GM20431 (cell line): ENCODE measurements around the gene TAS2R42.

Experiments used
- in situ Hi-C: fragments of 300-500 bp; cut with MseI, MboI; formaldehyde crosslinking; loops from one replicate; pipeline ENCODE4 v1.15.0; 2020; ENCODE audit warnings: low sequenced_read_pairs; ENCODE audit not compliant: unreplicated experiment

TAS2R42 gene, protein sequence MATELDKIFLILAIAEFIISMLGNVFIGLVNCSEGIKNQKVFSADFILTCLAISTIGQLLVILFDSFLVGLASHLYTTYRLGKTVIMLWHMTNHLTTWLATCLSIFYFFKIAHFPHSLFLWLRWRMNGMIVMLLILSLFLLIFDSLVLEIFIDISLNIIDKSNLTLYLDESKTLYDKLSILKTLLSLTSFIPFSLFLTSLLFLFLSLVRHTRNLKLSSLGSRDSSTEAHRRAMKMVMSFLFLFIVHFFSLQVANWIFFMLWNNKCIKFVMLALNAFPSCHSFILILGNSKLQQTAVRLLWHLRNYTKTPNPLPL

DNA sequence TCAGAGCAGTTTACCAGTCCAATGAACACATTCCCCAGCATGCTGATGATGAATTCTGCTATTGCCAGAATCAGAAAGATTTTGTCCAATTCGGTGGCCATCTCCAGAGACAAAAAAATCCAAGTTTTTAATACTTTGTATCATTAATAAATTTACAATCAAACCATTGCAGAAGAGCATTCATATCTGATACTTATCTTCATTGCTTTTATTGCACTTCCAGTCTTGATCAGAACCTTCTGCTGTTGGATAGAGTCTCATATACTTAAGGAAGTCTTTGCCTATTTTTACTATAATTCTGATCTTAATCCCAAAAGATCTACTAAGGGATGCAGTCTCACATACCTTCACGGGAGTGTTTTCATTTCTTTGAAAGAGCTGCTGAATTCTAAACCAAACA is at the start of gene TAS2R42:
Gene TAS2R42, minus strand, starts transcription at position 101 of the 400 bp plus-strand sequence. Its CDS starts 0 bp downstream, at position 101.
- in situ Hi-C loops, result no loop called here

DNA sequence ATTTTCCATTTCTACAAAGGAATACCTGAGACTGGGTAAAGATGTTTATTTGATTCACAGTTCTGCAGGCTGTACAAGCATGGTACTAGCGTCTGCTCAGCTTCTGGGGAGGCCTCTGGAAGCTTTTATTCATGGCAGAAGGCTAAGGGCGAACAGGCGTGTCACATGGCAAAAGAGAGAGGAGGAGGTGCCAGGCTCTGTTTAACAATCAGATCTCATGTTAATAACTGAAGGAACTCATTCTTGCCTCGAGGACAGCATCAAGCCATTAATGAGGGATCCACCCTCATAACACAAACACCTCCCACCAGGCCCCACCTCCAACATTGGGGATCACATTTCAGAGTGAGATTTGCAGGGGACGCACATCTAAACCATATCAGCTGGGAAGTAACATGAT is 46.8 kb upstream of the TAS2R42 start:
- in situ Hi-C loops, result no loop called here

DNA sequence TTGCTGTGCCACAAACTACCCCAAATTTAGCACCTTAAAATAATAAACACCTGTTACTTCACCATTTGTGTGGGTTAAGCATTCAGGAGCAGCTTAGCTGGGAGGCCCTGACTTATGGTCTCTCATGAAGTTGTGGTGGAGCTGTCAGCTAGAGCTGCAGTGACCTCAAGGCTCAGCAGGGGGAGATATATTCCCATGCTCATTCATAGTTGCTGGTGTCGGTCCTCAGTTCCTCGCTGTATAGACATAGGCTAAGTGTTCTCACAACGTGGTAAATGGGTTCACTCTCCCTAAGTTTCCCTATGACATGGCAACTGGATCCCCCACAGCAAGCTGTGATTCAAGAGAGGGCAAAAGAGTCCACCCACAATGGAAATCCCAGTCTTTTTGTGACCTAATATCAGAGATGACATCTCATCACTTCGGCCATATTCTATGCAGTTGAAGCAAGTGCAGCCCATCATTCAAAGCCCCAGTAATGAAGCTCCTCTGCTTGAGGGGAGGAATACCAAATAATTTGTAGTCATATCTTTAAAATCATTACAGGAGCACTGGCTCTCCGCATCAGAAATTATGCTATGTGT is 41.7 kb upstream of the TAS2R42 start:
- in situ Hi-C loops, result loop anchor here (10.0 kb wide), 1 partner anchor 256 kb away; no protein-coding TSS in a partner anchor

DNA sequence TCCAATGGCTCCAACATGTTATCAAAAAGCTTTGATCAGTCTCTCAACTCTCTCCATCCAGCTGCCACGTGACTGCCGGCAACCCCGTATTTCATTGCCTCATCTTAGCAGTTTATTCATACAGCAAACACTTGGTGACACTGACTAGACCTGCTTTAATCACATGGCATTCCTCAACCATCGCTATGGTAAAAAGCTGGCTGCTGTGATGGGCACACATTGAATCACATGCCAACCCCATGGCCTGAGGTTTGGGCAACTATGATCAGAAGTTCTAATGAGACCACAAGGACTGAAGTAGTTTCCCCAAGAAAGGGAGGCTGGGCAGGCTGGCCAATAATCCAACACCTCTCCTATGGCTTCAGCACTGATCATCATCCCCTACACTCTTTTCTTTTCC is 40.6 kb upstream of the TAS2R42 start:
- in situ Hi-C loops, result loop anchor here (10.0 kb wide), 1 partner anchor 257 kb away; no protein-coding TSS in a partner anchor

DNA sequence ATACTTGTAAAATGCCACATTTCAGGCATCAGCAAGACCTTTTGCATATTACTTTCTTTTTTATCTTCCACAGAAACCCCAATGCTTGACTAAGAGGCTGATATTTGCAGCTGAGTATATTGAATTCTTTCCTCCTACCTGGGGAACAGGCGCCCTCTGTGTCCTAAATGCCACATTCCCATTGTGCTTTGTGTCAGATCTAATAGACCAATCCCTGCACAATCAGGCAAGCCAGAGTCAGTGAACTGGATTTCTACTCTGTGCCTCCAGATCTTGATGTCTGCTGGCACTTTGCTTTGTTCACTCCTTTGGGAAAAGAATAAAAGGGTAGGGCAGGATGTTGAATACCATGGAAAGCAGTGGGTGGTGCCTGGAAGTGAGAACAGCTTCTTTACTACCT is 22.4 kb upstream of the TAS2R42 start:
- in situ Hi-C loops, result no loop called here

DNA sequence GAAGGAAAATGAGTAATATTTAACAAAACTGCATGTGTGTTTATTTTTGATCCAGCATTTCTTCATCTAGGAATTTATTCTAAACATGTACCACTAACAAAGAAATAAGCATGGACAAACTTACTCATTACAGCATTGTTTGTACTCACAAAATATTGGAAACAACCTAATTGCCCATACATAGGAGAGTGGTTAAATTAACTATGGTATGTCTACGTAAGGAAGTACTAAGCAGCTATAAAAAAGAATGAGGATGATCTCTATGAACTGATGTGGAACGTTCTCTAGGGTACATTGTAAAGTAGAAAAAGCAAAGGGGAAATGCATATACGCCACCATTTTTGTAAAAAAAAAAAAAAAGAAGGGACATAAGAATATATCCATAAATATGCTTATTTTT is 17.4 kb upstream of the TAS2R42 start:
- in situ Hi-C loops, result no loop called here

DNA sequence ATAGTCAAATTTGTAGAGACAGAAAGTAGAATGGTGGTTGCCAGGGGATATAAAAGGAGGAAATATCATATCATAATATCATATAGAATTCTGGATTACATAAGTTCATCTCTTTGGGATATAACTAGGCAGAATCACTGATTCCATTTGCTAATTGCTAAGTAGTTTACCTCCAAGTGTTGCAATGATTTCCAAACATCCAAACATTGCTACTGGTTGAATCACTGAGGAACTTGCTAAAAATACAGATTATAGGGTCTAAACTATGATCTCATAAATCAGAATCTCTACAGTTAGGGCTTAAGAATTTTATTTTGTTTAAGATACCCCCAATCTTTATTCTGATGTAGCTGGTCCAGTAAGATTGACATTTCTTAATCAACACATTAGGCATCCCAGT is 16.1 kb upstream of the TAS2R42 start:
- in situ Hi-C loops, result no loop called here

DNA sequence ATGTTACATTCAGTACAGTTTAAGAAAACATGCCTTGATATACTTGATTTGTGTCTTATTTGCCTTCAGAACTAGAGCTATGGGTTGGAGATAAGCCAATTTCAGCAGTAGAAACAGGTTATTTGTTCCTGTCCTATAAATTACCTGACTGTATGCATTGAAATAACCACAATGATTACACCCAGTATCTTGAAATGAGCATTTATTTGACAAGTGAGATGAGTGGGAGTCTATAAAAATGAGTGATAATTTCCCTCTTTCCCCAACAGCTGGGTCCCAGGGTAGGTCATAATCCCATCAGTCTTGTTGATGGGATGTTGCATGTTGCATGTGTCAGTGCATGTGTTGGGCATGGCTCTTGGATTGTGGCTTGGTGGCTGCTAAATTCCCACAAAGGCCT is 3.7 kb downstream of the TAS2R42 start:
- in situ Hi-C loops, result no loop called here

DNA sequence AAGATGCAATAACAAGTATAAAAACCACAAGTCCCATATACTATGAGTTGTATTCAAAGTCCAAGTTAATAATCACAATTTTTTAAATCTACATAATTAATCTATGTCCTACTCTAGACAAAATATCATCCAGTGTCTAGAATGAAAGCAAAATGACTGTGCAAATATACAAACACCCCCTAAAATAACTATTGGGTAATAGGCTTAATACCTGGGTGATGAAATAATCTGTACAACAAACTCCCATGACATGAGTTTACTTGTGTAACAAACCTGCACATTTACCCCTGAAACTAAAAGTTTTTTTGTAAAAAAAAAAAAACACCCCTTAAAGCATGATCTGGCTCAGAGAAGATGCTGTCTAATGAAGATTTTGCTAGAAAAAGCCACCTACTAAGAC is 4.2 kb downstream of the TAS2R42 start:
- in situ Hi-C loops, result no loop called here

DNA sequence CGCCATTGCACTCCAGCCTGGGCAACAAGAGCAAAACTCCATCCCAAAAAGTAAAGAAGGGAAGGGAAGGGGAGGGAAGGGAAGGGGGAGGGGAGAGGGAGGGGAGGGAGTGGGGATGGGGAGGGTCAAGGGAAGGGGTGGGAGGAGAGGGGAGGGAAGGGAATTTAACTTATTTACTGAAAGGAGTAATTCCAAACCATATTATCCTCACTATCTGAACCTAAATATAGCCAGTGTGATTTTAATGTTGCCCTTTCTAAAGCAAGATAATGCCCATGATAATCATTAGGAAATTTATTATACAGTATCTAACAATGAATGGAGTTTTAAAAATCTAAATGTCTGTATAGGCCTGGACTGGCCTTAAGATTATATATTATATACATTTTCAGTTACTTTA is 8.5 kb downstream of the TAS2R42 start:
- in situ Hi-C loops, result no loop called here

DNA sequence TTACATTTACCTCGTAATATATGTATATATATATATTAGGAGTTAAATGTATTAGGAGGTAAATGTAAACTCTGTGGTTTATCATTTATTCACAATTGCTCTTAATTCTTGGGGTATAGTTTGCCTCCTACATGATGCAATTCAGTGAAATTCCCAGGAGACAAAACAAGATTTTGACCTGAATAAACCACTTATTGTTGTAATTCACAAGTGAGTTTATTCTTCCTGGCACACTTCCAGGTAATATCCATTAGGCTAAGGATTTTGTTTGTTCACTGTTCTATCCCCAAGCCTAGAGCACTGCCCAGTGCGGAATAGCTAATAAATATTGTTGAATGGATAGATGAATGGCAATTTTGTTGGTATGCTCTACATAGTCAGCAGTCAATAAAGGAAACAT is 12.7 kb downstream of the TAS2R42 start:
- in situ Hi-C loops, result no loop called here

DNA sequence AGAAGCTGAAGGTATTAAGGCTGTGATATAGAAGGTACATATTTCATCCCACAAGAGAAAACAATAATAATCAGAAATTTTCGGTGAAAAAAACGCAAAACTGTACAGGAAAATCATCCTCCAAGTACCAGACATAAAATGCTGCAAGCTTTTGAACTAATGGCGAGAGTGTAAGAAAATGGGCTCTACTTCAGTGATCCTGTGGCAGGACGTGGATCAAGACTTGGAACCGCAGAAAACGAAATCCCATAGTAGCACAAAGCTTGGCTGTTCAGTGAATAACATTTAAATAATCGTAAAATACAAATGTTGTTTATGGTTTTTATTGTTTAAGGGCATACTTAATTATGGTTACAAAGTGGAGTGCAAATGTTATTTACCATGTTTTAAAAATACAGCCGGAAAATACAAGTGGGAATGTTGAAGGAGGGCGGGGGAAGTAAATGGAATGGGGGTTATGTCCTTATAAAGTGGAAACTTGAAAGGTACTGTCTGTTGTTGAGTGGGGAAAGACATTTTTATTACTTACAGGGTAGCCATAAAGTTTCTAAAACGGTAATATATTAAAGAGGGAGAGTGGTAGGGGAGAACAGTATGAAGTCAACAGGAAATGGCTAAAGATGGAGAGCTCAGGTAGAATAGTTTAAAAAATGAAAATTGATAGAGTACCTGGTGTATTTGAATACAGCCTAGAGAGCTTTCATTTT is 14.6 kb downstream of the TAS2R42 start:
- in situ Hi-C loops, result no loop called here

DNA sequence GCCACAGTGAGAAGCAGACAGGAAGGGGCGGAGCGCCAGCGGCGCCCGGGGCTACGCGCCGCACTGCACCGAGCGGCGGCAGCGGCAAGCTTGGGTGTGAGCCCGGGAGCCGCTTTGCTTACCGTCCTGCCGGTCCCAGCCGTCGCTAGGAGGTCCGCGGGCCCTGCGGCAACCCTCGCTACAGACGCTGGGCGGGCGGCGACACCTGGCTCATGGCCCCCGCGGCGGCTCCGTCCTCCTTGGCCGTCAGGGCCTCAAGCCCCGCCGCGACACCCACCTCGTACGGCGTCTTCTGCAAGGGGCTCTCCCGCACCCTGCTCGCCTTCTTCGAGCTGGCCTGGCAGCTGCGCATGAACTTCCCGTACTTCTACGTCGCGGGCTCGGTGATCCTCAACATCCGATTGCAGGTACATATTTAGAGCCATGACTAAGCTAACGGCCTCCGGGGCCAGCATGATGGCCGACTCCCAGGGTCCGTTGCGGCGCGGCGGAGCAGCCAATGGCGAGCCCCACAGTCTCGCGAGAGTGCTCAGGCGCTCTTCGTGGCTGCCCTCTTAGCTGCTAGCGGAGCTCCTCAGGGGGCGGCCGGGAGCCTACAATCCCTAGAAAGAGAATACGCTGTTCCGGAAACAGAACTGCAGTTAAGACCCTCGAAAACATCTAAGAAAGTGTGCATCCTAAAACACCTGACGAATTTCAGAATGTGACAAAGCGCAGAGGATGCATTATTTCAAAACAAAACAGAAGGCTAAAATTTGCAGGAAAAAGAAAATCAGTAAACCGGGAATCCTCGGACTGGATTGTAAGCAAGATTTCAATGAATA is 15.4 kb downstream of the TAS2R42 start, which contains the start of gene SMIM10L1:
Gene SMIM10L1, plus strand, starts transcription at position 50 of the 824 bp plus-strand sequence. Its CDS starts 163 bp downstream, at position 213.
- in situ Hi-C loops, result no loop called here

DNA sequence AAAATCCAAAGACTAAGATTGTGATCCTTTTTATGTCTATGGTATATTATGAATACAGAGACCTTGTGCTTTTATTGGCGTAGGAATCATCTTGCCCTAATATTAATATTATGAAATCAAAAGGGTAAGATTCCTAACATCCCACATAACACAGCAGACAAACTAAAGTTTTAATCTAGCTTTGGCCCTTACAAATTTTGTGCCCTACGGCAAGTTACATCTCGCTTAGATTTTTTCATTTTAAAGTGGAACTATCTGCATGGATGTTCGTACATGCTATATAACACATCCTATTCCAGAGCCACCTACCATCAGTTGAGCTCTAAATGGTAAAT is 16.0 kb downstream of the TAS2R42 start:
- in situ Hi-C loops, result no loop called here

DNA sequence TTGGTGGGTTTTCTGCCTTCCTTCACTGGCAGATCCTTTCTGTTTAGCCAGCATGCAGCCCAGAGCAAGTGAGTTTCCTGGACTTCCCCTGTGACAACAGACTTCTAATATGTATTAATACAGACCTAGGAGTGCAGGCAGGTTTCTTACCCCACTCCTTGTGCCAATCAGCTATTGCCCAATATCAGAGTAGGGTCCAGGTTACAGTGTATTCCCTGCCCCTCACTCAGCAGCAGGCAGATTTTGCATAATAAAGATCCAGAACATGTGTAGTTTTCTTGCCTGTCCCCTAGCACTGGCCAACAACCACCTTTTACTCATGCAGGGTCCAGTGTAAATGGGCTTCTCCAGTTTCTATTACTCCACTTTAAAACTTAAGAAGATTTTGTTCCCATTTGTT is 20.4 kb downstream of the TAS2R42 start:
- in situ Hi-C loops, result no loop called here

DNA sequence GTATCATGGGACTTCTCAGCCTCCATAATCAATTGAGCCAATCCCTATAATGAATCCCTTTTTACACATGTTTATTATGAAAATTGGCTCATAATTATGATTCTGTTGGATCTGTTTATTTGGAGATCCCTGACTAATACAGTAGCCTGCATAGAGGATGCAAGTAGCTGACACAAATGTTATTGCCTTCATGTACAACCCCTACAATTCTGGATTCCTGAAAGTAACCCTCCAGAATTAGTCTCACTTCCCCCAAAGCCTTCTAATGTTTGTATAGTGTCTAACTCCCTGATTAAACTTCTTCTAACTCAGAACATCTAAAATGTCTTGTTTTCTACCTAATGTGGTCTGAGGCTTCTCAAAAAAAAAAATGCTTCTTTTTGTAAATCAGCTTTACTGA is 22.4 kb downstream of the TAS2R42 start:
- in situ Hi-C loops, result no loop called here

DNA sequence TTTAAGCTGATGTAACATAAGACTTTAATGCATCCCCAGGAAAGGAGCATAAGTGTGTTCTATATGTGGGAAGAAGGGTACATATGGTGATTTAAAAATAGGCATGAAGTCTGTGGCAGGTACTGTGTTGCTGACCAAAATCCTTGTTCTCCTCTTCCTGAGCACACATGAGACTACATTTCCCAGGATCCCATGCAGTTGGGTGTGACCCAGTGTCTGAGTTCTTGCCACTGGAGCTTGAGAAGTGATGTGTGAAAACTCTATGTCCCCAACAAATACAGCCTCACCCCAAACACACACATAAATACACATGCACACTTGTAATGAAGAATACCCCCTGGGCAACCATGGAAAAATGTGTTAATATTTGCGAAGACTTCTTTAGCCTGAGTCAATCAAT is 24.2 kb downstream of the TAS2R42 start:
- in situ Hi-C loops, result no loop called here

DNA sequence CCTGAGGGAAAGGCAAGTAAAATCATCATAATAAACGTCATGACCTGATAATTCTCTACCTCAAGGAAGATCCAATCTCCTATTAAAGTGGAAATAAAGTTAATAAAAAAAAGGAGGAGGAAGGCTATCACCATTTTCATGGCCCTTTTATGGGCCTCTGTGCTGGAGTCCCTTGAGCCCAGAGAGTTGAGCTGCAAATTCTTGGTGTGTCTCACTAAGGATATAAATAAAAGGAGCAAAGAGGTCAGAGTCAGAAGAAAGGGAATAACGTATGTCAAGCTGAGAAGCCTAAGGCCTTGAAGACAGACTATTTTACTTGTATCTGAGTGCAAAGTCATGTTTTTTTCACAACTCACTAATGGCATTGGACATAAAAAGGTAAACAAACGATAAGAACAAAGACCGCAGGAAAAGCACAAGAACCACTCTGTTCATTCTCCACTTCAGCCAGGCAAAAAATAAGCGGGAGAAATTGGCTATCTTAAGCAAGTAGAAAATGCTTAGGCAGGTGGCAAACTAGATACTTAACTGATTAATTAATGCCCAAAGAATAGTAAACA is 27.8 kb downstream of the TAS2R42 start:
- in situ Hi-C loops, result no loop called here

DNA sequence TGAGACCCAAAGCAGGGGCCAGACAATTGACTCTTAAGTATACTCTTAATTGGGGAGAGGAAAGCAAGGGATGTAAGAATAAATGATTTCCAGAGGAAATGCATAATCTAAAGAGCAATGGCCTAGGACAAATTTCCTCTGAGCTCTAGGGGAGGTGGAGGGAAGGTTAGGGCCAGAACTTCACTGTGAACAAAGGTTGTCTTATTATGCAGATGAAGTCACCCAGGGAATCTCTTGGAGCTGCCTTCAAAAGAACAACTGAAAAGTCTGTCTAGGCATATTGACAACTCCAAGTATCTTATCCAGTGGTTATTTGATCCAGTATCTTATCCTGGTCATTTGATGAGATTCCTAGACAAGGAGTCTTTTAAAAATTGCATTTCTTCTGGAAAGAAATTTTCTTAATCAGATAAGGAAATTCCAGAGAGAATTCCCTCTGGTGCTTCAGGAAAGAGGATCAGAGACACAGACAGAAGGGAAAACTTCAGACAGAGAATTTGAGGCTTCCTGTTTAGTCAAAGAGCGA is 32.3 kb downstream of the TAS2R42 start:
- in situ Hi-C loops, result no loop called here

DNA sequence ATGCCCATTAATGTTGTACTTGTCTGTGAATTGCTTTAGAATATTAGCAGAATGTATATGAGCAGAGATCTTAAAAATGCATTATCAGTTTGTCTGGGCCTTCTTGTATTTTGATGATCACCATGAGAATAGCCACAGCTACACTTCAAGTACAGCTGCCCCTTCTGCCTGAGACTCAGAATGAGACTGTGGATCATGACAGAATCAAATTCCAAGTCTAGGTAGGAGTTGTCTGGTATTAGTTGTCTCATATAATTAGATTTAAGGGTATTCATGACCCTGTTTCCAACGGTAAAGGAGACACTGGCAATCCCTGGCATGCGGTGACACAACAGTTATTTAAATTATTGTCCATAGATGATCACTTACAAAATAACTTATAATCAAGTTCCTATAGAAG is 34.0 kb downstream of the TAS2R42 start:
- in situ Hi-C loops, result no loop called here
